AG04450 (cell line): ENCODE measurements around the gene MMD. TPM values are rescaled to one million over a fixed set of nuclear protein-coding genes. Genes with fewer than 3 reads are reported as not detected.
"Not testable (repeated sequence)": the region's sequence is repeated elsewhere in the genome, so short reads cannot be mapped to it uniquely, and the experiment has no call there.

Experiments used
- CTCF ChIA-PET: fragments of 300-600, 350-600 bp; formaldehyde crosslinking; extraction: SDS; loops from one replicate; lab custom pipeline; 2022; ENCODE audit warnings: antibody characterized with exemption, inconsistent platforms; lab: Charles Lee
- POLR2A ChIA-PET: fragments of 350-600 bp; formaldehyde crosslinking; extraction: SDS; loops from one replicate; lab custom pipeline; 2021; ENCODE audit warnings: antibody characterized with exemption, inconsistent platforms; lab: Yijun Ruan, JAX
- DNase-seq: peaks from one replicate; pipeline ENCODE4 v3.0.0-alpha.2; 2011; ENCODE audit warnings: low read depth, low spot score
- H3K27ac ChIP-seq: one replicate; pipeline ENCODE4 v1.5.1; 2012; ENCODE audit warnings: low read depth, low read length, control low read depth
- H3K27me3 ChIP-seq: one replicate; pipeline ENCODE4 v1.6.0; 2012; ENCODE audit warnings: low read length; ENCODE audit not compliant: control insufficient read depth, insufficient read depth
- H3K4me3 ChIP-seq: 2 replicates; pipeline ENCODE4 v1.5.1; 2011; ENCODE audit warnings: mild to moderate bottlenecking, low read depth, low read length, control low read depth
- H3K9me3 ChIP-seq: 2 replicates; pipeline ENCODE4 v1.5.1; 2012; ENCODE audit warnings: low read length; ENCODE audit not compliant: control insufficient read depth, insufficient read depth
- polyA plus RNA-seq: library from polyadenylated mRNA; depleted of rRNA; stranded (reverse); fragments of >200 nt; gene quantifications from 2 replicates; pipeline ENCODE4 v1.2.3, GENCODE V29; 2011
- TF ChIP-seq, protein P1 (sequence below): IDR thresholded peaks from 2 replicates; pipeline ENCODE4 v1.5.1; 2011; ENCODE audit warnings: low read depth, low read length, control low read depth, inconsistent platforms

The MMD gene
- polyA plus RNA-seq, 1 experiment, result 41.6 TPM

DNA sequence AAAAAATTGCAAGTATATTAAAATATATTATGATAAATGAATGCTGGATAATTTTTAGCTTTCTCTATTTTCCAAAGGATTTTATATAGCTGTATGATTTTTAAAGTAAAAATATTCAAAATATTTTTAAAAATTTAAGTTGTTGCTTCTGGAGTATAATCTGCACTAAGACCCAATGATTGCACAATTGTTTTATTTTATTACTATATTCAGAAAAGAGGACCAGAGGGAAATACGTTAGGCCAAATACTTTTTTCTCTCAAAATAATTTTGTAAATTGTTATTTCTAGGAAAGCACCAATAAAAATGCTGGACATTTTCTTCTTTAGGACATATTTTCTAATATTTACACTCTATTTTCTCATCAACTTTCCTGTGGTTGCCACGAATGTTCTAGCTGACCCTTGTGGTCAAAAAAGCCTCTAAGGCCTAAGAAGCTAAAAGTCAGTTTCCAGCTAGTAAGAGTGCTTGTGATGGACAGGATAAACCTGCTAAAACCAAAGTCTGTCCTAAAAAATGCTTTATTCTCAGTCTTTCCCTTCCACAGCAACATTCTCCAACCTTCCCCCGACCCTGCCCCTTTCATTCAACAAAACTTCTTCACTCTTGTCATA, 31.2 kb downstream of the MMD start:
- peaks cover 2% of the 10 kb centered on the region for H3K27me3 ChIP-seq
- ChIA-PET POLR2A (no interaction called here), CTCF (interaction anchor here (1.2 to 5.3 kb wide), 3 partner anchors 17 to 123 kb away, joined by 3 to 39 read pairs (median 11); no protein-coding TSS in a partner anchor)
- H3K9me3 ChIP-seq, result no peaks in the 10 kb centered on the region
- no peak for DNase-seq
- no peak overlapping the region for H3K4me3 ChIP-seq
- TF ChIP-seq, protein P1, sequence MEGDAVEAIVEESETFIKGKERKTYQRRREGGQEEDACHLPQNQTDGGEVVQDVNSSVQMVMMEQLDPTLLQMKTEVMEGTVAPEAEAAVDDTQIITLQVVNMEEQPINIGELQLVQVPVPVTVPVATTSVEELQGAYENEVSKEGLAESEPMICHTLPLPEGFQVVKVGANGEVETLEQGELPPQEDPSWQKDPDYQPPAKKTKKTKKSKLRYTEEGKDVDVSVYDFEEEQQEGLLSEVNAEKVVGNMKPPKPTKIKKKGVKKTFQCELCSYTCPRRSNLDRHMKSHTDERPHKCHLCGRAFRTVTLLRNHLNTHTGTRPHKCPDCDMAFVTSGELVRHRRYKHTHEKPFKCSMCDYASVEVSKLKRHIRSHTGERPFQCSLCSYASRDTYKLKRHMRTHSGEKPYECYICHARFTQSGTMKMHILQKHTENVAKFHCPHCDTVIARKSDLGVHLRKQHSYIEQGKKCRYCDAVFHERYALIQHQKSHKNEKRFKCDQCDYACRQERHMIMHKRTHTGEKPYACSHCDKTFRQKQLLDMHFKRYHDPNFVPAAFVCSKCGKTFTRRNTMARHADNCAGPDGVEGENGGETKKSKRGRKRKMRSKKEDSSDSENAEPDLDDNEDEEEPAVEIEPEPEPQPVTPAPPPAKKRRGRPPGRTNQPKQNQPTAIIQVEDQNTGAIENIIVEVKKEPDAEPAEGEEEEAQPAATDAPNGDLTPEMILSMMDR, result no peak
- H3K27ac ChIP-seq, result no peak overlapping the region

DNA sequence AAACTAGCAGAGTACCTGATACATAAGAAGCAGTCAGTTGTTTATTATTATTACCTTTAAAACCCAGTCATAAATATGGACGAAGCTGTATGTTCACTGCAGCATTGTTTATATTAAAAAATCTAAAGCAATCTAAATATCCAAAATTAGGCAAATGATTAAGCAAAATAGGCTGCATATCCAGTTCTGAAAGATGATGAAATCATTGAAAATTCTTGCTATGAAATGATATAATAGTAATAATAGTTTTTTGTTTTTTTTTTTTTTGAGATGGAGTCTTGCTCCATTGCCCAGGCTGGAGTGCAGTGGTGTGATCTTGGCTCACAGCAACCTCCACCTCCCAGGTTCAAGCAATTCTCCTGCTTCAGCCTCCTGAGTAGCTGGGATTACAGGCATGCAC, 31.9 kb downstream of the MMD start:
- H3K27ac ChIP-seq, H3K4me3 ChIP-seq, H3K9me3 ChIP-seq, DNase-seq, POLR2A ChIA-PET, H3K27me3 ChIP-seq: not testable (repeated sequence)
- CTCF ChIA-PET, result interaction anchor here (0.6 to 5.3 kb wide), 5 partner anchors 17 to 353 kb away, joined by 3 to 39 read pairs (median 7); no protein-coding TSS in a partner anchor

DNA sequence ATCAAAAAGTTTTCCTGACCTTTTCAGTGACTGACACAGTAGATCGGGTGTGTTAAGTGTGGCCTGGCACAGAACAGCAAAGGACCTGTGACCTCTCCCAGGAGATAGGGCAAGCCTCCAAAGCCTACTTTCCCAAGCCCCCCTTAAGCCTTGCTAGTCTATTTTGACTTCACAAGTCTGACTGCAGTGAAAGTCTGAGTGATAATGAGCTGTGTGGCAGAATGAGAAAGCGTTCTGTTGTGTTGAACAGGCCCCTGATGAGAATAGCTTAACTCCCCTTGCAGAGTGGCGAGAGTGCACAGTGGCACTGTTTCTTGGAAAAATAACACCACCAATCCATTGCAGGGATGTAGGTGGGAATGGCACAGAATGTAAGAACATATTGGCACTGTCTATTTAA, 32.8 kb downstream of the MMD start:
- POLR2A ChIA-PET, result no interaction called here
- Histone ChIP-seq H3K9me3 (no peaks in the 10 kb centered on the region), H3K27me3 (peaks cover 2% of the 10 kb centered on the region), H3K4me3 (no peak overlapping the region), H3K27ac (no peak overlapping the region)
- no peak for DNase-seq
- TF ChIP-seq, protein P1, result no peak
- CTCF ChIA-PET, result interaction anchor here (2.5 to 5.3 kb wide), 2 partner anchors 32 to 125 kb away, joined by 11 to 39 read pairs; no protein-coding TSS in a partner anchor

DNA sequence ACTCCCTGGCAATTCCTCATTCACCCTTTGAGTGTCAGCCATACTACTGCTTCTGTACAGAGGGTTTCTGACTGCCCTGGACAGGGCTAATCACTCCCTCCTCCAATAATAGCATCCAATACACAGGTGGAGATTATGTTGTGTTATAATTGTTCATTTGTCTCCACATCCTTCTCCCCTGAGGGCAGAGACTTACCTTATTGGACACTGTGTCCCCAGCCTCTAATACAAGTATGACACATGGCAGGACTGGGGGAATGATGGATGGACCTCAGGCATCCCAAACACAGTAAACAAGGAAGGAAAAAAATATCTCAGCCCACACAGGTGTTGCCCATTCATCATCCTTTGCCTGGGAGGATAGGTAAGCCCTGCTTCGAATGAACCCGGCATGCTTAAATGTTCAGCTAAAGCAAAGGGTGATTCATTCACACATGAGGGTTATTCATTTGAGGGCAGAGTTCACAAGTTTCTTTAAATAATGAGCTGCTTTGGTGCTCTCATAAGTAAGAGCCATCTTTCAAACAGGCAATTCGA, 34.8 kb downstream of the MMD start:
- Histone ChIP-seq H3K9me3 (no peaks in the 10 kb centered on the region), H3K4me3 (no peak overlapping the region), H3K27me3 (peaks cover 6% of the 10 kb centered on the region), H3K27ac (no peak overlapping the region)
- TF ChIP-seq, protein P1, result no peak
- ChIA-PET POLR2A (no interaction called here), CTCF (interaction anchor here (2.3 to 5.3 kb wide), 2 partner anchors 30 to 127 kb away, joined by 6 to 39 read pairs; no protein-coding TSS in a partner anchor)
- DNase-seq, result no peak

DNA sequence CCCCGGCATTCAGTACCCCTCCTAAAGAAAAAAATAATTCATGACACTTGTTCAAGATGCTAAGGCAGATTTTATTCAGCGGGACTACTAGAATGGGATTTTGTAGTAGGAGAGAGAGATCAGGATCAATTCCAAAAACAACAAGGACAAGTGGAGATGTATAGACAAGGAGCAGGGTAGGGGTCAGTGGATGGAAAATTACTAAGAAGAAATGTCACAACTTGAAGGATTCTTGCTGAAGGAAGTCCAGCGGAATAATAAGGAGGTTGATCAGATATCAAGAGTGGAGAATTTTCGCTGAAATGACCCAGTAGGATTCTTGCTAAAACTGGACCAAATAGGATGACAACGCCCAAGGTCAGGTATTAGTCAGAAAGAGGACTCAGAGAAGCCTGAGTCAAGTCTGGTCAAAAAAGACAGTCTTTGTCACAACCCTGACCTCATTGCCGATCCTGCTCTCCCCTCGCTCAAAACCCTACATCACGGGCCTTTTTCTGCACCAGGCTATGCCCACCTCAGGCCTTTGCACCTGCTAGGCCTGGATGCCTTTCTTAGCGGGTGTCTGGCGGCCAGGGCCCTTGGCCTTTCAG, 36.9 kb downstream of the MMD start:
- CTCF ChIA-PET, result no interaction called here
- no peaks in the 10 kb centered on the region for H3K9me3 ChIP-seq

More for the DNA sequence above, 36.9 kb downstream of the MMD start:
- Histone ChIP-seq H3K4me3 (no peak overlapping the region), H3K27me3 (peaks cover 6% of the 10 kb centered on the region), H3K27ac (no peak overlapping the region)
- no peak for DNase-seq
- POLR2A ChIA-PET, result no interaction called here
- TF ChIP-seq, protein P1, result no peak
